K562 (cell line): ENCODE measurements around the gene CDK1. TPM values are rescaled to one million over a fixed set of nuclear protein-coding genes. Genes with fewer than 3 reads are reported as not detected.

Experiments
- ATAC-seq: fragments of 200-7000 bp; cut with Tn5 transposase; 3 replicates; pipeline ENCODE4 v1.9.1; 2020; ENCODE audit warnings: moderate library complexity
- BruUV-seq: library from RNA; stranded (reverse); fragments of 400-500 nt; replicated peaks from 2 replicates; lab custom pipeline; 2021; lab: Mats Ljungman, UMichigan
- CTCF ChIA-PET: fragments of 300-600 bp; formaldehyde crosslinking; extraction: SDS; loops from one replicate; lab custom pipeline; 2021; ENCODE audit warnings: low intra/inter-chr PET ratio; lab: Yijun Ruan, JAX
- POLR2A ChIA-PET: fragments of 300-600, 350-650 bp; sonication (Branson Sonifier 250); formaldehyde crosslinking; extraction: SDS; loops from one replicate; lab custom pipeline; 2021; ENCODE audit warnings: antibody characterized with exemption, inconsistent platforms; lab: Yijun Ruan, JAX
- DNase-seq, 4 experiments: peaks; one replicate each; pipeline versions ENCODE4 v3.0.0 to v3.0.0-alpha.2; 2011 to 2018; ENCODE audit warnings: low spot score in 3 of 4, mixed read lengths in 3 of 4; ENCODE audit errors: extremely low read depth in 1 of 4
- FAIRE-seq: peaks from 2 replicates; lab custom pipeline; 2011; peaks lifted over from hg19 to GRCh38; lab: Jason Lieb, UNC
- H2AFZ ChIP-seq: 2 replicates; pipeline ENCODE4 v1.6.0; 2011; ENCODE audit warnings: low read depth, low read length, control low read depth, inconsistent platforms
- H3K27ac ChIP-seq: fragments of 200-600 bp; 3 replicates; pipeline ENCODE4 v1.8.0; 2011; ENCODE audit warnings: low read depth, mild to moderate bottlenecking, control low read depth, inconsistent platforms, low read length, moderate library complexity, mixed read lengths; ENCODE audit errors: extremely low read depth
- H3K27me3 ChIP-seq, 2 experiments: fragments of 300-600 bp in 1 of 2; 2 replicates in 1 of 2; 3 replicates in 1 of 2; pipeline versions ENCODE4 v1.6.0 to v1.8.0; 2011; ENCODE audit warnings: inconsistent platforms in 2 of 2, low read length in 2 of 2, mild to moderate bottlenecking in 1 of 2, mixed read lengths in 1 of 2, moderate library complexity in 1 of 2; ENCODE audit not compliant: control insufficient read depth in 2 of 2, insufficient read depth in 2 of 2
- H3K36me3 ChIP-seq: fragments of 300-600 bp; 3 replicates; pipeline ENCODE4 v1.8.0; 2011; ENCODE audit warnings: mild to moderate bottlenecking, low read length, inconsistent platforms; ENCODE audit not compliant: control insufficient read depth, insufficient read depth
- H3K4me1 ChIP-seq, 2 experiments: fragments of 200-600 bp in 1 of 2; replicated peaks in 1 of 2; 2 replicates in 1 of 2; 3 replicates in 1 of 2; pipeline versions ENCODE4 v1.5.1 to v1.8.0; 2011; ENCODE audit warnings: inconsistent platforms in 2 of 2, low read length in 2 of 2, mild to moderate bottlenecking in 1 of 2, mixed read lengths in 1 of 2, moderate library complexity in 1 of 2; ENCODE audit not compliant: control insufficient read depth in 2 of 2, insufficient read depth in 2 of 2
- H3K4me2 ChIP-seq: 2 replicates; pipeline ENCODE4 v1.6.1; 2011; ENCODE audit warnings: low read length, control low read depth, inconsistent platforms, mixed read lengths; ENCODE audit not compliant: insufficient read depth
- H3K4me3 ChIP-seq: fragments of 200-600 bp; sonication (generic), shearing (Covaris generic); 2 replicates; pipeline ENCODE4 v1.5.1; 2016; ENCODE audit warnings: control low read depth, inconsistent platforms
- H3K79me2 ChIP-seq: fragments of 200-600 bp; 3 replicates; pipeline ENCODE4 v1.8.0; 2011; ENCODE audit warnings: low read length, inconsistent platforms; ENCODE audit not compliant: control insufficient read depth, insufficient read depth
- H3K9ac ChIP-seq, 2 experiments: 2 replicates each; pipeline versions ENCODE4 v1.6.0 to v1.6.1; 2011; ENCODE audit warnings: low read depth in 2 of 2, low read length in 2 of 2, control low read depth in 1 of 2, inconsistent platforms in 1 of 2, mild to moderate bottlenecking in 1 of 2, mixed read lengths in 1 of 2; ENCODE audit not compliant: insufficient read depth in 1 of 2
- H3K9me1 ChIP-seq: one replicate; pipeline ENCODE4 v1.6.0; 2011; ENCODE audit warnings: inconsistent platforms, mild to moderate bottlenecking, low read length, moderate library complexity; ENCODE audit not compliant: control insufficient read depth, insufficient read depth
- H3K9me3 ChIP-seq: replicated peaks from 2 replicates; pipeline ENCODE4 v1.5.1; 2011; ENCODE audit warnings: low read depth, low read length, inconsistent platforms; ENCODE audit not compliant: control insufficient read depth, insufficient read depth
- H4K20me1 ChIP-seq: replicated peaks from 2 replicates; pipeline ENCODE4 v1.6.1; 2011; ENCODE audit warnings: low read length, inconsistent platforms, mixed read lengths; ENCODE audit not compliant: control insufficient read depth, insufficient read depth
- DMBX1 ChIP-seq: fragments of 250-450 bp; sonication (Bioruptor Pico); IDR thresholded peaks from 2 replicates; pipeline ENCODE4 v1.8.0; 2022; ENCODE audit warnings: inconsistent platforms, mild to moderate bottlenecking, moderate library complexity, borderline replicate concordance
- ETV1 ChIP-seq: fragments of 450-650 bp; conservative IDR thresholded peaks from 2 replicates; pipeline ENCODE4 v1.6.1; 2016; ENCODE audit warnings: missing genetic modification characterization, control low read depth, low read depth, missing compliant biosample characterization
- MAX ChIP-seq: sonication (generic); formaldehyde crosslinking; IDR thresholded peaks from 2 replicates; pipeline ENCODE4 v1.9.0; 2022; ENCODE audit warnings: mild to moderate bottlenecking, missing genetic modification reagents
- NR2F6 ChIP-seq: fragments of 450-650 bp; formaldehyde crosslinking; IDR thresholded peaks from 2 replicates; pipeline ENCODE4 v1.4.0; 2020; ENCODE audit warnings: mild to moderate bottlenecking
- PYGO2 ChIP-seq: fragments of 450-650 bp; IDR thresholded peaks from 2 replicates; pipeline ENCODE4 v1.6.1; 2016; ENCODE audit warnings: mild to moderate bottlenecking, missing genetic modification characterization, moderate library complexity, missing compliant biosample characterization
- RBM25 ChIP-seq: fragments of 200-400 bp; formaldehyde crosslinking; IDR thresholded peaks from 2 replicates; pipeline ENCODE4 v1.6.1; 2018; ENCODE audit warnings: low read length, low read depth, moderate library complexity; ENCODE audit not compliant: severe bottlenecking
- THAP7 ChIP-seq: fragments of 250-450 bp; sonication (Bioruptor Pico); IDR thresholded peaks from 2 replicates; pipeline ENCODE4 v1.5.0; 2021
- ZNF12 ChIP-seq: sonication (generic); formaldehyde crosslinking; IDR thresholded peaks from 2 replicates; pipeline ENCODE4 v1.4.0; 2020; ENCODE audit warnings: mild to moderate bottlenecking, missing genetic modification reagents
- ZNF384 ChIP-seq: IDR thresholded peaks from 2 replicates; pipeline ENCODE4 v1.6.1; 2012; ENCODE audit warnings: low read depth, low read length, improper control_type of control experiment
- WGBS: fragments of 100-300 bp; shearing (Covaris generic); methylation state at CpG from one replicate; pipeline ENCODE4 v1.1.6; 2016; ENCODE audit warnings: low coverage, mixed read lengths; ENCODE audit not compliant: insufficient coverage; ENCODE audit errors: missing lambda C conversion rate; 5-methylcytosine and 5-hydroxymethylcytosine counted together
- in situ Hi-C: fragments of 300-500 bp; cut with MboI; formaldehyde crosslinking; loops from 4 replicates; pipeline ENCODE4 v1.15.0; 2018; ENCODE audit warnings: inconsistent platforms, mixed read lengths
- intact Hi-C: fragments of 100-400 bp; cut with micrococcal nuclease; formaldehyde crosslinking; loops from 2 replicates; pipeline ENCODE4 v1.14.2; 2022
- polyA plus RNA-seq, 8 experiments: library from polyadenylated mRNA; depleted of rRNA in 4 of 8; stranded (reverse) in 5 of 8; unstranded in 3 of 8; fragments of >200 nt; fragmentation: Nextera tagmentation in 2 of 8; fragmentation: Illumina TruSeq in 1 of 8; extraction: Ambion mirVana in 2 of 8; extraction: Trizol in 1 of 8; gene quantifications; 2 replicates each; pipeline versions ENCODE4 v1.2.1 to v1.2.3, GENCODE V29; 2011 to 2014; ENCODE audit warnings: inconsistent platforms in 1 of 8, missing spikeins in 1 of 8
- total RNA-seq, 7 experiments: library from RNA; depleted of rRNA in 6 of 7; stranded (reverse); fragments of >200 nt in 6 of 7; fragmentation: Illumina TruSeq in 2 of 7; extraction: Trizol in 2 of 7; gene quantifications; 2 replicates each; pipeline versions ENCODE4 v1.2.1 to v1.2.3, GENCODE V29; 2011 to 2021; ENCODE audit warnings: low replicate concordance in 1 of 7

The CDK1 gene
- total and polyA plus RNA-seq, 9 of the 15 experiments (the other 6 are each of a cell fraction or from before 2014, with no cell fraction given): 156 to 685 (median 236) TPM

DNA sequence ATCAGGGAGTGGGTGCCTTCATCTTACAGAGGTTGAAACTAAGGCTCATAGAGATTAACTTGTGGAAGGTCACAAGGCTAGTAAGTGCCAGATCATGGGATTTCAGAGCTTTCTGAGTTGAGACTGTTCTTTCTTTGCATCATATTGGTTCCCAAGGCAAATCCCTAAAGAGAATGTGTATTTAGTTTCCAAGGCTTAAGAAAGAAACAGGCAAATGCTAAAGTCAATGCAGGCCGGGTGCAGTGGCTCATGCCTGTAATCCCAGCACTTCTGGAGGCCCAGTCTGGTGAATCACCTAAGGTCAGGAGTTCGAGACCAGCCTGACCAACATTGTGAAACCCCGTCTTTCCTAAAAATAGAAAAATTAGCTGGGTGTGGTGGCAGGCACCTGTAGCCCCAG is 19.8 kb downstream of the CDK1 start:
- ATAC-seq: peak; percentile 24
- intact Hi-C loops: no loop called here
- no peak overlapping the region for H3K9ac ChIP-seq
- H3K9me3 ChIP-seq: no peaks in the 10 kb centered on the region
- peaks cover 43% of the 10 kb centered on the region for H3K36me3 ChIP-seq
- no peak overlapping the region for H2AFZ ChIP-seq
- no peaks in the 10 kb centered on the region for H3K4me1 ChIP-seq
- no peak for FAIRE-seq
- no peaks in the 10 kb centered on the region for H3K9me1 ChIP-seq
- DNase-seq: no peak
- no TSS peak for BruUV-seq
- 79% methylated on average over 3 of the region's 3 CpGs for WGBS
- POLR2A ChIA-PET: interaction anchor here (0.6 to 1.7 kb wide), 2 partner anchors 9 to 75 kb away, joined by 3 to 5 read pairs; no protein-coding TSS in a partner anchor
- in situ Hi-C loops: no loop called here
- no peaks in the 10 kb centered on the region for H4K20me1 ChIP-seq
- TF ChIP-seq ZNF12: no peak
- TF ChIP-seq MAX (CRISPR knock-in tag): no peak
- TF ChIP-seq THAP7 (CRISPR knock-in tag): no peak
- no peak for TF ChIP-seq NR2F6 (CRISPR knock-in tag)
- TF ChIP-seq ZNF384: no peak
- TF ChIP-seq DMBX1 (CRISPR knock-in tag): no peak
- no peak for TF ChIP-seq PYGO2 (tag)
- TF ChIP-seq ETV1 (tag): no peak
- no peak for TF ChIP-seq RBM25
- CTCF ChIA-PET: no interaction called here
- H3K79me2 ChIP-seq: peaks cover 6% of the 10 kb centered on the region; the same call in 2 of the 3 replicates
- no peak overlapping the region for H3K4me2 ChIP-seq
- H3K27ac ChIP-seq: no peak overlapping the region
- no peak overlapping the region for H3K4me3 ChIP-seq
- no peaks in the 10 kb centered on the region for H3K27me3 ChIP-seq
